Large intestine (tissue), 3 donors: ENCODE data around the gene OXSR1. TPM values are rescaled to one million over a fixed set of nuclear protein-coding genes. Genes with fewer than 3 reads are reported as not detected.

Experiments
- DNase-seq, 2 donors: peaks; one replicate each; pipeline versions ENCODE4 v3.0.0 to v3.0.0-alpha.2; 2013
- H3K27ac ChIP-seq: one replicate; pipeline ENCODE4 v1.5.1; 2013; ENCODE audit warnings: low read length
- H3K27me3 ChIP-seq: 2 replicates; pipeline ENCODE4 v1.6.1; 2013; ENCODE audit warnings: low read length; ENCODE audit not compliant: control insufficient read depth, insufficient read depth
- H3K36me3 ChIP-seq: 2 replicates; pipeline ENCODE4 v1.6.1; 2013; ENCODE audit warnings: low read length; ENCODE audit not compliant: control insufficient read depth, insufficient read depth
- H3K4me1 ChIP-seq: one replicate; pipeline ENCODE4 v1.6.1; 2013; ENCODE audit warnings: low read length; ENCODE audit not compliant: control insufficient read depth, insufficient read depth
- H3K4me3 ChIP-seq: one replicate; pipeline ENCODE4 v1.5.1; 2013; ENCODE audit warnings: low read length
- H3K9me3 ChIP-seq: one replicate; pipeline ENCODE4 v1.6.1; 2013; ENCODE audit warnings: mild to moderate bottlenecking, low read depth, low read length, moderate library complexity; ENCODE audit not compliant: control insufficient read depth
- WGBS: methylation state at CpG from one replicate; pipeline ENCODE4 v1.1.5; 2013; ENCODE audit warnings: low lambda C conversion rate; ENCODE audit not compliant: insufficient coverage; 5-methylcytosine and 5-hydroxymethylcytosine counted together
- polyA plus RNA-seq: library from polyadenylated mRNA; unstranded; fragments of 120-200 nt; gene quantifications from one replicate; pipeline ENCODE4 v1.2.1, GENCODE V29; 2013

OXSR1 gene
- polyA plus RNA-seq, 1 donor: 30.4 TPM

GRCh38 chr3:38119821-38120692 lies 45.3 kb upstream of the OXSR1 start:
- Histone ChIP-seq H3K4me1 (peaks cover 7% of the 10 kb centered on the region), H3K27me3 (no peaks in the 10 kb centered on the region), H3K4me3 (no peak overlapping the region), H3K36me3 (peaks cover 54% of the 10 kb centered on the region), H3K27ac (no peak overlapping the region), H3K9me3 (no peaks in the 10 kb centered on the region)
- no peak for DNase-seq
- no CpG with 5 or more reads among the region's 7 CpGs for WGBS

DNA sequence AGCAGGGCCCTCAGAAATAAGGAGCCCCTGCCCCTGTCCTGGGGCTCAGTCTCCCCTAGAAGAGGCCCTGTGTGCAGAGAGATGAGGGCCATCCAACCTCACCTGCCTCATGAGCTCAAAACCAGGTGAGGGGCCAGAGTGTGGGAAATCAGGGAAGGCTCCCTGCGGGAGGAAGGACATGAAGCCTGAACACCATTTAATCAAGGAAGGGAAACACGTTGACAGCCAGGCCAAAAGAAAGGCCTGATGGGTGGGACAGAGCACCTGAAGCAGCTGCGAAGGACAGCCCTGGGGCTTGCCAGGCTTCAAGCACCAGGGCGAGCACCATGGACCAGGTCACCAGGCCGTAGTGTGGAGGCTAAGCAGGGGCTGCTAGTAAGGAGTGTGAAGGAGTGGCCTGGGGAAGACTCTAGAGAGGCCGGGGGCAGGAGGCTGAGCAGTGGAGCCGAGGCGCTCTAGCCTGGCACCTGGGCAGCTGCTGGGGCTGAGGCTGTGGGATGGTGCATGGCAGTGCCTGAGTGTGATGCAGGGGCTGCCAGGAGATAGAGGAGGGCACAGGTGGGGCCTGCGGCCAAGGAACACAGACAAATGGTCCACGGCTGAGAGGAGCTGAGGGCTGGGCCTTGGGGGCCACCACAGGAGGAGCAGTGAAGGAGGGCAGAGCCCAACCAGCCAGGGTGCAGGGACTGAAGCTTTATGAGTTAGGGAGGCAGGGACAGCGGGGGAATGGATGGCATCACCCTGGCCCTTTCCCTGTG lies 44.5 kb upstream of the OXSR1 start:
- H3K36me3 ChIP-seq: peaks cover 60% of the 10 kb centered on the region
- DNase-seq: no peak

GRCh38 chr3:38121451-38121831 lies 43.9 kb upstream of the OXSR1 start:
- Histone ChIP-seq H3K4me1 (peaks cover 18% of the 10 kb centered on the region), H3K27me3 (no peaks in the 10 kb centered on the region), H3K27ac (no peak overlapping the region), H3K36me3 (peaks cover 66% of the 10 kb centered on the region), H3K9me3 (no peaks in the 10 kb centered on the region), H3K4me3 (no peak overlapping the region)
- WGBS: no CpG with 5 or more reads among the region's 9 CpGs
- no peak for DNase-seq

More for the DNA sequence above, 44.5 kb upstream of the OXSR1 start:
- Histone ChIP-seq H3K27ac (no peak overlapping the region), H3K4me3 (no peak overlapping the region), H3K27me3 (no peaks in the 10 kb centered on the region), H3K4me1 (peaks cover 12% of the 10 kb centered on the region), H3K9me3 (no peaks in the 10 kb centered on the region)
- WGBS: no CpG with 5 or more reads among the region's 11 CpGs

GRCh38 chr3:38121832-38122461 lies 43.4 kb upstream of the OXSR1 start:
- no peak for DNase-seq
- Histone ChIP-seq H3K36me3 (peaks cover 71% of the 10 kb centered on the region), H3K27ac (no peak overlapping the region), H3K4me3 (no peak overlapping the region), H3K4me1 (peaks cover 21% of the 10 kb centered on the region), H3K9me3 (no peaks in the 10 kb centered on the region), H3K27me3 (no peaks in the 10 kb centered on the region)
- WGBS: no CpG with 5 or more reads among the region's 13 CpGs

DNA sequence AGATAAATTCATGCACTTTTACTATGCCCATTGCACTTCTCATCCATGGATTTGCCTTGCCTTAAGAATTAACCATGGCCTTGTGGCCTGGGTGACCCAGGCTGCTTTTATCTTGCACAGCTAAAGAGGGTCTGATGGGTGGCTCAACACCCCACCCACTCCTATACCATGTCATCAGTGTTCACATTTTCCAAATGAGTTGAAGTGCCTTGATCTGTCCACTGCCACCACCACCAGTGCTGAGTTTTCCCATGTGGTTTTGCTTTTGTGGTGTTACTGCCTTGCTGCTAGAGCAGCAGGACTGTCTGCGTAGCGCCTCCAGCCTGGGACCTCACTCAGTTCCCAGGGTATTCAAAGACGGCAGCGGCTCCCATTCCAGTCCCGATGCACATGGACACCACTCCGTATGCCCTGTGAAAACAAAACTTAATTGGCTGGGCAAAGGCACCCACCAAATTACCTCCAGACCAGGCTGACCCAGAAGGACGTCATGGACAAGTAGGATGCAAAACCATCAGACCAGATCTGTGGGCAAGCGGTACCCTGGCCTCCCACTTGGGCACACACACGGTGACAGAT lies 42.5 kb upstream of the OXSR1 start:
- DNase-seq: no peak
- Histone ChIP-seq H3K27ac (no peak overlapping the region), H3K4me3 (no peak overlapping the region), H3K9me3 (no peaks in the 10 kb centered on the region), H3K36me3 (peaks cover 79% of the 10 kb centered on the region), H3K27me3 (no peaks in the 10 kb centered on the region), H3K4me1 (peaks cover 29% of the 10 kb centered on the region)
- WGBS: no CpG with 5 or more reads among the region's 9 CpGs

DNA sequence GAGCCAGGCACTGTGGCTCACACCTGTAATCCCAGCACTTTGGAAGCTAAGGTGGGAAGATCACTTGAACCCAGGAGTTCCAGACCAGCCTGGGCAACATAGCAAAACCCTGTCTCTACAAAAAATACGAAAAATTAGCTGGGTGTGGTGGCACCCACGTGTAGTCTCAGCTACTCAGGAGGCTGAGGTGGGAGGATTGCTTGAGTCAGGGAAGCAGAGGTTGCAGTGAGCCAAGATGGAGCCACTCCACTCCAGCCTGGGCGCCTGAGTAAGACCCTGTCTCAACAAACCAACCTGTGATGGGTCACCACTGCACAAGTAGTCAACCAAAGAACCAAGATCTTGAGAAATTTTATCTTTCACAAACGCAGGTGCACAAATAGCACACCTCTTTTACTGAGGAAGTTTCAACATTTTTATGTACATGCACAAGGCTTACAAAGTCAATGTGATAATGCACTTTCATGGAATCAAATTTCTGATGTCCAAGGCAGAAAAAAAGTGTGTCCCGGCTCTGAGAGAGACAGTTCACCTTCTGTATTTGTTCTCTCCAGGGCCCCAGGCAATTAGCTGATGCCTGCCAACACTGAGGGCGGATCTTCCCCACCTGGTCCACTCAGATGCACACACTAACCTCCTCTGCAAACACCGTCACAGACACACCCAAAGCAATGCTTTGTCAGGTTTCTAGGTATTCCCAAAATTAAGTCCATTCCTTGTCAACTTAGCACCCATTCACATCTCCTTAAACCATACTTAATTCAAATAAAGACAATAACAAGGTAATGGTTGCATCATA lies 40.8 kb upstream of the OXSR1 start:
- Histone ChIP-seq H3K4me1 (peaks cover 43% of the 10 kb centered on the region), H3K36me3 (peaks cover 89% of the 10 kb centered on the region), H3K27ac (peak overlapping the region; percentile 79), H3K27me3 (no peaks in the 10 kb centered on the region), H3K9me3 (no peaks in the 10 kb centered on the region), H3K4me3 (no peak overlapping the region)
- WGBS: no CpG with 5 or more reads among the region's 7 CpGs
- no peak for DNase-seq

DNA sequence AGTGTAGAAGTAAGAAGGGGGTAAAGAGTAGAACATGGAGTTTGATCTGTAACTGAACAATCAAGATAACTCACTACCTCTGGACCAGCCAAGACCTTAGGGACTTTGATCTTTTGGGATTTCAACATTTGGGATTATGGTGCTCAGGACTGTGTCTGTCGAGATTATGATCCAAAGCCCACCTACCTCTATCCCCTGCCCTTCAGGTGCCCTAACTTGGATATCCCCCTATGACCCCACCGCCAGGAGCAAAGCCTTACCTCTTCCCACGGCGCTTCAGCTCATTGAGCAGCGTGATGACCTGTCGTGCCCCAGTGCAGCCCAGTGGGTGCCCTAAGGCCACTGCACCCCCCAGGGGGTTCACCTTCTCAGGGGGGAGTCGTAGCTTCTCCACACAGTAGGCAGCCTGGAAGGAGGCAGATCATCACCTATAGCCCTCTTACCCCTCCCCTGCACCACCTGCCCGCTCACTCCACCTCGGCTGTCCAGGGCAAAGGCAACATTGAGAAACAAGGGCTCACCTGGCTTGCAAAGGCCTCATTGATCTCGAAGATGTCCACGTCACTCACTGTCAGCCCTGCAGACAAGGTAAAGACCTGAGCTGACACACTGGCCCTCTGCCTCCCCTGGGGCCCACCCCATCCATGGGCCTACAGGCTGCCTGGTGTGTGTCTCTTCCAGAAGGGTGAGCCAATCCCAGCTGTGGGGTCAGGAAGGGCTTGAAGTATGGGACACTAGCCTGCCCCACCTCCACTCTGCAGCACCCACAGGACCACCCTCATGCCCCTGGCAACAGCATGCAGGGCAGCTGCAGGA lies 39.8 kb upstream of the OXSR1 start:
- H3K4me1 ChIP-seq: peaks cover 53% of the 10 kb centered on the region
- no peaks in the 10 kb centered on the region for H3K9me3 ChIP-seq
- DNase-seq: peak; percentile 79 to 84
- WGBS: no CpG with 5 or more reads among the region's 11 CpGs
- no peaks in the 10 kb centered on the region for H3K27me3 ChIP-seq
- H3K27ac ChIP-seq: peak overlapping the region; percentile 79
- peaks cover 83% of the 10 kb centered on the region for H3K36me3 ChIP-seq
- no peak overlapping the region for H3K4me3 ChIP-seq

DNA sequence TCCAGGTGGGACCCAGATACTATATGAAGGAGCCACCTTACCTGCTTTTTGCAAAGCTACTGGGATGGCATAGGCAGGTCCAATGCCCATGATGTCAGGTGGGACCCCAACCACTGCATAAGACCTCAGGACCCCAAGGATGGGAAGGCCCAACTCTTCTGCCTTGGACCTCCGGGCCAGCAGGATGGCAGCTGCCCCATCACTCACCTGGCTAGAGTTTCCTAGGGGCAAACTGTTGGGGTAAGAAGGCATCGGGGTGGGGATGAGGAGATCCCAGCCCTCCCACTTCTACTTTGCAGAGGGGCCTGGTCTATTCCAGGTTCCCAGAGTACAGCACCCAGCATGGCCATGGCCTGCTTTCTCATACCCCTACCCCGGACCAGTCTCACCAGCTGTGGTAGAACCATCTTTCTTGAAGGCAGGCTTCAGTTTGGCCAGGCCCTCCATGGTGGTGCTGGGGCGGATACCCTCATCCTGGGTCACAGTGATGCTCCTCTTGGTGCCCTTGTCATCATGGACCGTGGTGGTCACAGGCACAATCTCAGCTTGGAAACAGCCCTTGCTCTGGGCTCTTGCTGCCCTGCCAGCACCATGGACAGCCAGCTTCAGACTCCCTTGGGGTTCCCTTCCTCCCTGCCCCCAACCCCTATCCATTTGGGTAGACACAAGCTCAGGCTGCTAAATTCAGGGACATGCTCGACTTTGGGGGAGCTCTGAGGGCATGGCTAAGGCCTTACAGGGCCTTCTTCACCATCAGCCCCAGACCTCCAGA lies 39.0 kb upstream of the OXSR1 start:
- no CpG with 5 or more reads among the region's 6 CpGs for WGBS
- Histone ChIP-seq H3K27me3 (no peaks in the 10 kb centered on the region), H3K4me1 (peaks cover 61% of the 10 kb centered on the region), H3K4me3 (no peak overlapping the region), H3K9me3 (no peaks in the 10 kb centered on the region), H3K27ac (peak overlapping the region; percentile 76), H3K36me3 (peaks cover 82% of the 10 kb centered on the region)
- no peak for DNase-seq
